GM21825 (cell line): ENCODE data around the gene ACBD6.

Source experiments
- ATAC-seq: cut with Tn5 transposase; IDR thresholded peaks from one replicate; pipeline ENCODE4 v1.9.1; 2021; ENCODE audit warnings: mild to moderate bottlenecking, moderate library complexity; ENCODE audit not compliant: unreplicated experiment

ACBD6 gene

DNA sequence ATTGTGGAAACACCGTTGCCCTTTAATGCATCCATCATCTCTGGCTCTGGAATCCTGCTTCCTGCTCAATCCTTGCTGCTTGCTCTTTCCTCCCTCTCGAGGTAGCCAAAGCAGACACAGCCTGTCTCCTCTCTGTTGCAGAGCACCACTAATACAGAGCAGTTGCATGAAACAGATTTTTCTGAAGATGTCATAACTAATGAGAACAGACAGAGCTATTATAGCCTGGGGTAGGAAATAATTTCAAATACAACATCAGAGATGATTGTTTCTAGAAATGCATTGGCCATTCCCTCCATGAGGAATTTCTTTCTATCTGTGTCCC lies 23.3 kb upstream of the ACBD6 start:
- no peak for ATAC-seq

DNA sequence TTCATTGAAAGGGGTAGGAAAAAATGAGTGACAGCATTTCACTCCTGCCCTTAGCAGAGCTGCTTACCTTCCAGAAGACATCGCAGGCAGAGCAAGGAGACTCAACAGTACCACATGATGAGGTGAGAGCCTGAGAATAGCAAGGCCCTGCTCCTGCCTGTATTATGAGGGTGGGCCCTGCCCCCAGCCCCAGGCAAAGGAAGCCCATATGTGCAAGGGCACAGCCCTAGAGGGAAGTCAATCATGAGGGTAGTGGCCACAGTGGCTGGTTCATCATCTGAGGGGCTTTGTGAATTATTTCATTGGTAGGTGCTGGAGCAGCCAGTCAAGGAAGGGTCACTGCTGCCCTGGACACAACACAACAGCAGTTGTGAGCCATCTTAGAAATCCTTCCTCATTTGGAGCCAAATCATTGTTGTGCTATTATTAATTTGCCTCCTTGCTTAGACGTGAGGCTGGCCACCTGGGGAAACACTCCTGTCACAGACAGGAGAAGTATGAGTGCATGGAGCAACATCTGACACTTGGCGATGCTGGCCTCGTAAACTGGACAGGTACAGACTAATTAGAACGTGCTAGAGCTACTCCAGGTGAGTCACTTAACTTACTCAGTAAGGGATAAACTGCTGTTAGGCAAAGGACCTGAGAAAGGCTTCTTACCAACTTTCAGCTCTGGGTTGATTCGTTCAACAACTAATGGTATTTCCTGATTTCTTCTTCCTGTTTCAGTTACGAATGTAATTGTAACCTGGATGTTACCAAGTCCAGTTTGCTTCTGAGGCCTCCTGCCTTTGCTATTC lies 22.7 kb upstream of the ACBD6 start:
- no peak for ATAC-seq

DNA sequence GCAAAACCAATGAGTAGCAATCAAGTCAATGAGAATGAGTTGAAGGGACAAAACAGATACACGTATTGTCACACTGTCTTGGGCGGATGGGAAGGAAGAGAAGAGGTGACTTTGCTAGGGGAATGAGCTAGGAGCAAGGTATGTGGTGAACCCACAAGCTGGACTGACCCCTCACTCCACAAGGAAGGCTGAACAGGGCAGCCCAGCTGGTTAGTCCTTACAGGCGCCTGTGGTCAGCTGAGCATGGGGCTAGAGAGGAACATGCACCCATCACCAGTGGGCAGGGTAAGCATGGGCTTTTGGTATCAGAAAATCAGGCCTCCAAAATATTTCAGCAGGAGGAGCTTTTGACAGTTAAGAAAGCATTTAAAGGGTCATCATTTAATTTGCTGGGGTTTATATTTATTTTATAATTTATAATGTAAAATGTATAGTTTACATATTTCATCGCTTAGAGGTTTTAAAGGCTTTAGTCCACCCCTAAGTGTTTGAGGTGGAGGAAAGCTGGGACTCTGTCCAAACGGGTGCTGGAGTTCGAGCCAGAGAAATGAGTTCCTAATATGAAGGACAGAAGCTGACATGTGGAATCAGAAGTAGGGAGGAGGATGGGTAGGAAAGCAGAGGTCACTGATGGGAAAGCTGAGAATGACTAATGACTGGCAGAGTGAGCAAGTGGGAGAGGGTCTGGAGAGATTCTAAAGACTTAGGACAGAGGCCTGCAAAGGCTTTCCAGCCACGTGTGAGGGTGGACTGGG lies 22.0 kb upstream of the ACBD6 start:
- no peak for ATAC-seq

DNA sequence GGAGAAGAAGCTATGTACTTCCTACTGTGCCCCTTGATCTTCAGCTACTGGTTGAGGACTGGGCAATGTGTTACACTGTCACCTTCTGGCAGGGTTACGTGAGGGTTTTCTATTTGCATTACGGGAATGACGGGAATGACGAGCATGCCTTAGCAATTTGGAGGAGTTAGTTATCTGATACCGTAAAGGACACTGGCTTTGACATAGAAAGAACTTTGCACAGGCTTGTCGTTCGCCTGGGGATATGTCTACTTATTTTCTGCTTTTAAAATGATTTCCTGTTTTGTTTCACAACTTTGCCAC lies 19.8 kb upstream of the ACBD6 start:
- ATAC-seq: no peak

DNA sequence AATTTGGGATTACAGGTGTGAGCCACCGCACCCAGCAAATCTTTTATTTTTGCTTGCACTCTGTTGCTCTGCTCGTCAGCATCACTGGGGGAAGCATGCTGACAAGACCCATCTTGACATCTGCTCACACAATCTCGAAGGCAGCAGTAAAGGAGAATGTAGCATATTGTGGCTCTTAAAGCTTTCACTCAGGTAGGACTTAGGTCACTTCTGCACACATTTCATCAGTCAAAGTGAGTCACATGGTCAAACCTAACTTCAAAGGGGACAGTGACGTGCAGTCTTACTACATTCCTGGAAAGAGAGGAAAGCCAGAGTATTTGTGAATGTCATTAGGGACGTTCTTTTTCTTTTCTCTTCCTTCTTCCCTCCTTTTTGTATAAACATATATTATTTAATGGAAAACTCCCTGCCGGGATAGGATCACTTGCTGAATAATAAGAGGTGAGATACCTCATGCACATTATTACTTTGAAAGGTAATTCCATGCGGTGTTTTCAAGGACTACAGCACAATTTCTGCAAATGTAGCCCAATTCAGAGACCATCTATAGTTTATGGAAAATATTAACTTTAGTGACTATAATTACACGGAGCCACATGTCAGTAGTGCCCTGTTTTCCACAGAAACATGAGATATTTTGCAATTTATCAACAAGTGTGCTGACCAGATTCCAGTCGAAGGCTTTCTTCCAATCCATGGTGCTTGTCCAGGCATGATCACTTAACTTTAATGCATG lies 19.3 kb upstream of the ACBD6 start:
- no peak for ATAC-seq

DNA sequence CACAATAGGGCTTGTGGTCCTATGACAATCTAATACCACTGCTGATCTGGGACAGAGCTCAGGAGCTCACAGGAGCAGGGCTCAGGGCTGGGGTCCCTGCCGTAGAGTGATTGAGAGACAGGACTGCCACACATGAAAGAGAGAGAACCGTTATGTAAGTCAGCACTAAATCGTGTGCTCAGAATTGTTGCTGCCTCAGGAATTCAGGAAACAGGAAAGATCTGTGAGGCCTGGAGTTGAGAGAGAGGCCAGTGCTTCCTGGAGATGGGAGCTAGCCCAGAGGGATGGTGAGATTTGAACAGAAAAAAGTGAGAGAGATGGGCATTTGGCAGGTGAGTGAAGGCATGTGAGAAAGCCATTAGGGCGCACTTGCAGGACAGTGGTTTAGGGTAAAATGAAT lies 17.5 kb upstream of the ACBD6 start:
- no peak for ATAC-seq

DNA sequence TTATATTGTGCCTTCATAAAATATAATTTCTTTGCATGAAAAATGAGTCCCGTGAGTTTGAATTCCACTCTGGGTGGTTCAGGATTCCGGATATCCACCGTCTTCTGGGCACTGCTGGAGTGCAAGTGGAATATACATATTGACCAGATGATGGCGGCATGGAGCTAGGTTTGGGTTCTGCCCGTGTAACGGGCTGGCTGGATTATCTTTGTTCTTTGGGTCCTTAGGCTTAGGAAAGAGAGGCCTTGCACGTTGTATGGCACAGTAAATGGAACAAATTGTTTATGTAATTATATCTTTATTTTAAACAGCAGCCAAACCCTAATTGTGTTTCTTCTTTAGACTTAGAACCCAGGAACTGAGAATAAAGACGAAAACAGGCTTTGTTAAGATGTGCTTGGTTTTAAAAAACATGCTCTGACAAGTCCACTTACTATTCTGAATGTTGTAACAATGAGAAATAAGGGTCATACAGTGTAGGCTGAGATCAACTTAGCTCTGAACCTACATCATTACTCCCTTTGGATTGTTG lies 13.5 kb upstream of the ACBD6 start:
- ATAC-seq: peak; percentile 89

DNA sequence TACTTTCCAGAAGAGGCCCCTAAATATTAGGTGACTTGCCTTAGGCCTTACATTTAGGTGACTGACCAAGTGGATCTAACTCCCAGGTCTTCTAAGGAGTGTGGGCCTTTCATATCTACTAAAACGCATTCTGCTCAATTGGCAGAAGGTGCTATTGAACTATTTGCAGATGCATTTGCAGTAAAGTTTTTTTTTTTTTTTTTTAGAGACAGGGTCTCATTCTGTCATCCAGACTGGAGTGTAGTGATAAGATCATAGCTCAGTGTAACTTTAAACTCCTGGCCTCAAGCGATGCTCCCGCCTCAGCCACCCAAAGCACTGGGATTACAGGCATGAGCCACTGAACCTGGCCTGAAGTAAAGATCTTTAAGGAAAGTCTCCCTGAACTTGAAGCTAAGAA lies 13.0 kb upstream of the ACBD6 start:
- no peak for ATAC-seq

DNA sequence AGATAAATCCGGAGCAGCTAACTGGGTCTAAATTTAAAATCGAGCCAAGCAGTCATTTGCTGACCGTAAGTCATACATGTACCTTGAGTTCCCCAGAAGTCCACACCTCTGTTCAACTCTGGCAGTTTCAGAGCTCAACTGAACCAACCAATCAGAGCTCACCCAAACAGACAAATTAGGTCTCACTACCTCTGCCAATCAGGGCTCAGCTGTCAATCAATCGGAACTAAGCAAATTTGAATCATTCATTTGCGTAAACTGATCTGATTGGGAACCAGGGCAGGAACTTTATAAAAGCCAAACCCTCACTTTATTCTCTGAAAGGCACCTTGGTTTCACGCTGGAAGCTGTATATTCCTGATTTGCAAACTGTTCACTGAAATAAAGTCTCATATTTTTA lies 11.2 kb upstream of the ACBD6 start:
- no peak for ATAC-seq

DNA sequence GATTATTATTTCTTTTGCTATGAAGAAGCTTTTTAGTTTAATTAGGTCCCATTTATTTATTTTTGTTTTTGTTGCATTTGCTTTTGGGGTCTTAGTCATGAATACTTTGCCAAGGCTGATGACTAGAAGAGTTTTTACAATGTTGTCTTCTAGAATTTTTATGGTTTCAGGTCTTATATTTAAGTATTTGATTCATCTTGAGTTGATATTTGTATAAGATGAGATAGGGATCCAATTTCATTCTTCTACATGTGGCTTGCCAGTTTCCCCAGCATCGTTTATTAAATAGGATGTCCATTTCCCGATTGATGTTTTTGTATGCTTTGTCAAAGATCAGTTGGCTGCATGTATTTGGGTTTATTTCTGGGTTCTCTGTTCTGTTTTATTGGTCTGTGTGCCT lies 8.5 kb upstream of the ACBD6 start:
- ATAC-seq: no peak

DNA sequence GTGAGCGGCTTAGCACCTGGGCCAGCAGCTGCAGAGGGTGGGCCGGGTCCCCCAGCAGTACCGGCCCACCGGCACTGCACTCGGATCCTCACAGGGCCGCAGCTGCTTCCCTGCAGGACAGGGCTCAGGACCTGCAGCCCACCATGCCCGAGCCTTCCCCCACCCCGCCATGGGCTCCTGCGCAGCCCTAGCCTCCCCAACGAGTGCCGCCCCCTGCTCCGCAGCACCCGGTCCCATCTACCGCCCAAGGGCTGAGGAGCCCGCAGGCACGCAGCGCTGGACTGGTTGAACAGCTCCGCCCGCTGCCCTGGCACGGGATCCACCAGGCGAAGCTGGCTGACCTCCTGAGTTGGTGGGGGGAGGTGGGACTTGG lies 6.3 kb upstream of the ACBD6 start:
- no peak for ATAC-seq

DNA sequence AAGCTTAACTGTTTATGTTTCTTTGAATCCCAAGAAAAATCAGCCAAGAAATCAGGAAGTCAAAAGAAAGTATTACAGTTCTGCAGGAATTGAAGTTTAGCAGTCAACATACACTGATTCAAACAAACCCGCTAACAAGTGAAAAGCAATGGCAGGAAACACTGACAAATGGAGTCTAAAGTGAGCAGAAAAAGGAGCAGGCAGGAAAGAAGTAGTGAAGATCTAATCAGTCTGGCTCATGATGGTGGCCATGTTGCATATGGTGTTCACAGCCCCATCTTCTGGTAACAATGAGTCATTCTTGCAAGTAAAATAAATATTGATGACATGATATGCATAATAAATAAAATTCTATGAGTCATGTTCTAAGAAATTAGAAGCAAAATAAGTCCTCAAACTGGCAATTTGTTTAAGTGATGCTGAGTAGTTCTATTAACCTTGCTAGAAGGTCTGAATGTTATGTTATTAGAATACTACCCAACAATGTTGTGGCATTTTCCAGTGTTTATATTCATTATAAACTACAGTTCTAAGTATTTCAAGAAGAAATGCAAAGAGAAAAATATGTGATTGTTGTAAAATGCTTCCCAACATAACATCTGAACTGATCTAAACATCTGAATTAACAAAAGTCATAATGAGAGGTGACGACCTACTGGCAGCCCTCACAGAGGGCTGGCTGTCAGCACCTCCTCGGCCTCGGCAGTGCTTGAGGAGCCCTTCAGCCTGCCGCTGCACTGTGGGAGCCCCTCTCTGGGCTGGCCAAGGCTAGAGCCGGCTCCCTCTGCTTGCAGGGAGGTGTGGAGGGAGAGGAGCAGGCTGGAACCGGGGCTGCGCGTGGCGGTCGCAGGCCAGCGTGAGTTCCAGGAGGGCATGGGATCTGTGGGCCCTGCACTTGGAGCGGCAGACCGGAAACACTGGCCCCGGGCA lies 5.7 kb upstream of the ACBD6 start:
- no peak for ATAC-seq

DNA sequence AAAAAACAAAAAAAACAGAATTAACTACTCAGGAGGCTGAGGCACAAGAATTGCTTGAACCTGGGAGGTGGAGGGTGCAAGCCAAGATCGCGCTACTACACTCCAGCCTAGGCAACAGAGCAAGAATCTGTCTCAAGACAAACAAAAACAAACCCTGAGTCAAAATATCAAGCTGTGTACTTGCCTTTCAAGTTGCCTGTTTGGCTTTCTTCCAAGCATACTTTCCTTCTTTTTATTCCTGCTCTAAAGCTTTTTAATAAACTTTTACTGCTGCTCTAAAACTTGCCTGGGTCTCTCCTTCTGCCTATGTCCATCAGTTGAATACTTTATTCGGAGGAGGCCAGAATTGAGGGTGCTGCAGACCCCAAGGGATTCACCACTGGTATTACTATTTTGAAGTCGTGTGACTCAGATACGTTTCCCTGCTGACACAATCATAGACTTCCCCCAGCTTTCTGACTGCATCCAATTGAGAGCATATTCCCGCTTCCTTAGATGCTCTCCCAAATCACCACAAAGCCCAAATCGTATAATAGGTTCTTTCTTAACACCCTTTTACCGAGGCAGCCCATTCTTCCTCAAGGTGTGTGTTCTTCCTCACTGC lies 3.5 kb upstream of the ACBD6 start:
- no peak for ATAC-seq

DNA sequence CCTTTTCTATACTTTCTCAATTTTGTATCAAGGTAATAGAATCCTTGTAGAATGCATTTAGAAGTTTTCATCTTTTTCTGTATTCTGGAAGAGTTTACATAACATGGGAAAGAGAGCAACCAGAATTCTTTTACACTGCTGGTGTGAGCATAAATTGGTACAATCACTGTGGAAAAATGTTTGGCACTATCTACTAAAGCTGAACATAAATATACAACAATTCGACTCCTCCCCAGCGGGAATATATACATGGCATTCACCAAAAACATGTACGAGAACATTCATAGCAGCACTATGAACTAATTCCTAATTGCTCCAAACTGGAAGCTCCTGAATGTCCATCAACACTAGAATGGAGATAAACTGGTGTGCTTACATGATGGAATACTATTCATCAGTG lies 1.8 kb upstream of the ACBD6 start:
- ATAC-seq: no peak

DNA sequence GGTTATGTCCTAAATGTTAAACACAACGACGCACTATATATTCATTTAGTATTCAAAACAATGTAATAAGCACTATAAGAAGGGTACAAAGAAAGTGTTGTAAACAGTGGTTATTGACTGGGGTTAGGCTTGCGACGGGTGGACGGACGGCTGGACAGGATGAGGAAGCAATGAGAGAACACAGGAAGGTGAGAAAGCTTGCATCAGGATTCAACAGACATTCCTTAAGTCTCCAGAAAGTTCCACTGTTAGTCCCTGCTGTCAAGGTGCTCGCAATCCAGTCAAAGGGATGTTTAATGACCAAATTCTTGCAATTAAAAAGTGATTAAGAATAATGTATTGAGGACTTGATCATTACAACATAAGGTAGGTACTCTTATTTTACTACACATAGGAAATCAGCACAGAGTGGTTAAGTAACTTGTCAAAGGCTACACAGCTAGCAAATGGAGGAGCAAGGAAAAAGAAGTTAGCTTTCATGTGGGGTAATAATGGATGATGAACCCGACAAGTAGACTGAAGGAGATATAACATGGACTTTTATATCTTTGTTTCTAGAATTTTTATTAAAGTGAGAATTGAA lies 994 bp upstream of the ACBD6 start:
- ATAC-seq: no peak

DNA sequence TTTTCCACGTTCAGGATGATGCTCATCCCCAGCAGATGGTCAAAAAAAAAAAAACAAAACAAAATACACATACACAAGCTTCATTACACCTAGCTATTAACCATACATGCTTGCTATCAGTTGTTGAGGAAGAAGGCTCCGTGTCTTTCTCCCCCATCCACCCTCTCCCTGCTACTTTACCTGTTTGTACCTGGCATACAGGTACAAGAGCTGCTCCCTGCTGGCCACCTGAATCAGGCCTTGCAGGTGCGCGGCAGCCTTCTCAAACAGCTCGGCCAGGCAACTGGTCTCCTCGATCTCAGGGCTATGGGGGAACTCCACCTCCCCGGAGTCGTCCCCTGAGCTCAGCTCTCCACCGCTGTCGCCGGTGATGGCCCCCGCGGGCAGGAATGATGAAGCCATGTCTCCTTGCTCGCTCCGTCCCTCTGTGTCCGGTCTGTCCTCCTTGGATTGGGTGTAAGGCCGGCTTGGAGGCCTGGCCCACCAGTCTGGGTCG lies 464 bp downstream of the ACBD6 start:
- peak; percentile 29 for ATAC-seq

DNA sequence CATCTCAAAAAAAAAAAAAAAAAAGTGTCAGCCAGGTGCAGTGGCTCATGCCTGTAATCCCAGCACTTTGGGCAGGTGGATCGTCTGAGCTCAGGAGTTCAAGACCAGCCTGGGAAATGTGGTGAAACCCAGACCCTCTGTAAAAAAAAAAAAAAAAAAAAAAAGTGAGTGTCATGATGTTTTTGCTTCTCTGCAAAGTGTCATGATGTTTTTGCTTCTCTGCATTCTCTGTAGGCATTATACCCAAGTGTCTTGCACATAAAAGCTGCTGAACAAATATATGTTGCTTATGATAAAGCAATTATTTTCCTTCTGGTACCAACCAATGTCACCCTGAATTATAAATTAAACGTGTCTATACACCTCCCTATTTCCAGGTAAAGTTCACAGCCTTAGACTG lies 1.7 kb downstream of the ACBD6 start:
- ATAC-seq: no peak

DNA sequence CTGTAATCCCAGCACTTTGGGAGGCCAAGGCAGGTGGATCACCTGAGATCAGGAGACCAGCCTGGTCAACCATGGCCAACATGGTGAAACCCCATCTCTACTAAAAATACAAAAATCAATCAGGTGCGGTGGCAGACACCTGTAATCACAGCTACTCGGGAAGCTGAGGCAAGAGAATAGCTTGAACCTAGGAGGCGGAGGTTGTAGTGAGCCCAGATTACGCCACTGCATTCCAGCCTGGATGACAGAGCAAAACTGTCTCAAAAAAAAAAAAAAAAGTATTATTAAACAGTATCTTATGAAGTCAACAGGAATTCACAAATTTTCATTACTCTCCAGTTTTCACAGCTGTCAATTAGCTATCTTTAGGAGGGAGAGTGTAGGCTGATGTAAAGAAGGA lies 3.8 kb downstream of the ACBD6 start:
- no peak for ATAC-seq

DNA sequence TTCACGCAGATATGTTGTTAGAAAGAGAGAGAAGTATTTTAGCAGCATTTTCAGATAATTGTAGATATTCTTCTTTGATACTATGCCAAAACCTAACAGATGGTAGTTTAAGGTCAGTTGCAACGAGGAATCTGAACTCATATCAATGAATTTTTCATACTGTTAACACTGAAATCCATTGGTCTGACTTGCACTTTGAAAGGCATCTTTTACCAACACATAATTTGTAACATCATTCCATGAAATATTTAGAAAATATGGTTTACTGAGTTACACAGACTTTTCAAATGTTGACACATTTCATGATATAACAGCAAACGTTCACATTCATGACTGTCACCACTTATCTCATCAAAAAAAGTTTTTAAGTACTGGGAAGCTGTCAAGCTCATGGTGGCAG lies 4.6 kb downstream of the ACBD6 start:
- no peak for ATAC-seq

DNA sequence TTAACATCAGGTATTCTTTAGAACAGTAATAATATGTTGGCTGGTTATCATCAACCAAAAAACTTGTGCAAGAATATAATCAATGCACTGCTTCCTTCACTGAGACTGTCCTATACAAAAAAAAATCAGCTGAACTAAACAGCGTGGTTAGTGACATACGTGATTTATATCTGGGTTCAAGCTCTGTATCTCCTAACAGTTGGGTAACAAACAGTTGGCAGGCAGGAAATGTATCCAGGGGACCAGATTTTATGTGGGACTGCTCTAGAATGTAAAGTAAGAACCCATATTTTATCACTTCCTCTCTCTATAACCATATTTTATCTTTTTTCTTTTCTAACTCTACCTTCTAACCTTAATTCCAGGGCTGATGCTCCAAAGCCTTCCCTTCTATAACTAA lies 8.0 kb downstream of the ACBD6 start:
- no peak for ATAC-seq
